ENCODE data around the gene NME9.

DNA sequence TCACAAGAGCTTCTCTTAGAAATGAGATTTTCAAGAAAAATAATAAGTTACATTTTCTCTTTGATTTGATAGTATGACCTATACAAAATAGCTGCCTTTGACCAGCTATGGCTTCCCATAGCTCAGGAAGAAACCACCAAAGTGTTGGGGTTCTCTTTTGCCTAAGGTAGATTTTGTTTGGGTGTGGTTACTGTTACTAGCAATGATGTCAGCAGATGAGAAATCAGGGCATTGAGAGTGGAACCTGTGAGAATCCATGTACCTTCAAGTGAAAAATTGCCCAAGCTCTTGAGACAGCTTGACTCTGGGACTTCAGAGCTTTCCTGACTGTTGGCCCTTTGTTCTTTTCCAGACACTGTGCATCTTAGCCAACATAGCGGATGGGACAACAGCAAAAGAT, 45.6 kb downstream of the NME9 start:
- TF ChIP-seq POLR2A (IDR thresholded peaks at IDR 0.05; ENCODE audit: low read length) (no peak), GATA1 (IDR thresholded peaks at IDR 0.05; ENCODE audit: low read depth, low read length) (no peak)
